ENCODE results near the gene CNTN4.

Gene CNTN4

DNA sequence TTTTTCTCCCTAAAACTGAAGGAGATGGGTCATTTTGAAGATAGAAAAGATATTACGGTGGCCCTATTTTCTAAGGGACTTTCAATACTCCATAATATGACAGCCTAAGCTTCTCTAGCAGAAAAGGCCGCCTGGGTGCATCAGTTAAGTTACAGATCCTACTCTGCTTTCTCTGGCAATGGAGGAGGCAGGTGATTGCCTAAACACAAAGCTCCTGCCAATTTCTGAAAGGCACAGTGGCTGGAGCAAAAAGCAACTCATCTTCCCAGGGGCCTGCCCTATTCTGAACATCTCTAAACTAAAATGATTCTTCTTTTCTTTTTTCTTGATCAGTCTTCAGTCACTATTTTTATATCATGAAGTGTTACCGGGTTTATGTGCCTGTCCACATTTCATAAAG lies 276.7 kb downstream of the CNTN4 start:
- H3K9ac ChIP-seq: no peak overlapping the region
- H3K4me3 ChIP-seq (IDR thresholded peaks at IDR 0.05; ENCODE audit: insufficient read depth, low read depth, low read length): no peak overlapping the region
- H3K27me3 ChIP-seq (ENCODE audit: insufficient read depth, low read depth): no peaks in the 10 kb centered on the region
- H4K20me1 ChIP-seq (ENCODE audit: insufficient read depth): no peaks in the 10 kb centered on the region
- no peaks in the 10 kb centered on the region for H3K4me1 ChIP-seq (ENCODE audit: low read depth, poor library complexity, severe bottlenecking)
- H2AFZ ChIP-seq (ENCODE audit: low read depth): no peak overlapping the region
- H3K4me2 ChIP-seq: no peak overlapping the region
- H3K79me2 ChIP-seq (ENCODE audit: insufficient read depth, low read depth): no peaks in the 10 kb centered on the region
- H3K36me3 ChIP-seq (ENCODE audit: insufficient read depth): no peaks in the 10 kb centered on the region
- H3K27ac ChIP-seq: no peak overlapping the region
- no peak for TF ChIP-seq CTCF (conservative IDR thresholded peaks at IDR 0.05; ENCODE audit: low read depth, low read length)

GRCh38 chr3:2377281-2377680 lies 278.6 kb downstream of the CNTN4 start:
- no peak overlapping the region for H3K27ac ChIP-seq
- no peaks in the 10 kb centered on the region for H3K79me2 ChIP-seq (ENCODE audit: insufficient read depth, low read depth)
- no peaks in the 10 kb centered on the region for H4K20me1 ChIP-seq (ENCODE audit: insufficient read depth)
- H3K9ac ChIP-seq: no peak overlapping the region
- H2AFZ ChIP-seq (ENCODE audit: low read depth): no peak overlapping the region
- no peak overlapping the region for H3K4me2 ChIP-seq
- H3K36me3 ChIP-seq (ENCODE audit: insufficient read depth): no peaks in the 10 kb centered on the region
- H3K4me1 ChIP-seq (ENCODE audit: low read depth, poor library complexity, severe bottlenecking): no peaks in the 10 kb centered on the region
- no peak for TF ChIP-seq CTCF (conservative IDR thresholded peaks at IDR 0.05; ENCODE audit: low read depth, low read length)
- no peaks in the 10 kb centered on the region for H3K27me3 ChIP-seq (ENCODE audit: insufficient read depth, low read depth)
- no peak overlapping the region for H3K4me3 ChIP-seq (IDR thresholded peaks at IDR 0.05; ENCODE audit: insufficient read depth, low read depth, low read length)

DNA sequence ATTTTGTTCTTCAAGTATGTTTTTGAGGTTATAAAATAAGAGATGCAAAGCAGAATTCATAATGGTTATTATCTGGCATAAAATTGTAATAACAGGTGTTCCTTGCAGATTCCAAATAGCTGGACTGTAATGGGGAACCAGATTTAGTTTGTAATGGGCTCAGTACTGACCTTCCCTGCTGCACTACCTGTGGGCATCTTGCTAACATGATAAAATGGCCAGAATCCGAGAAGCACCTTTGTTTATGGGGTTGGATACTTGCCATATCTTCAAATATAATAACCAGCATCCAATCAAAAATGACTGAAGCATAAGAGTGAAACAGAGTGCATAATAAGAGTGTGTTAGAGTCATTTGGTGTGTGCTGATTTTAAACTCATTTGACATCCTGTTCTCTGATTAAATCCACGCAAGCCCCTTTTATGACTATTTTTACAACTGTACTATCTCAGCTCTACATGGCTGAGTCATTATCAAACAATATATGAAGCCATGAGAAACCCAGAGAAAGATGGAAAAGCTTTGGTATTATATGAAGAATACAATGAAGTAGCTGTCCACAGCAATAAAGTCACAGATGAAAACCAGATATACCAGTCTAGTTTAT lies 292.4 kb downstream of the CNTN4 start:
- no peak overlapping the region for H3K27ac ChIP-seq
- H2AFZ ChIP-seq (ENCODE audit: low read depth): no peak overlapping the region
- no peak overlapping the region for H3K4me3 ChIP-seq (IDR thresholded peaks at IDR 0.05; ENCODE audit: insufficient read depth, low read depth, low read length)
- H4K20me1 ChIP-seq (ENCODE audit: insufficient read depth): no peaks in the 10 kb centered on the region
- no peaks in the 10 kb centered on the region for H3K79me2 ChIP-seq (ENCODE audit: insufficient read depth, low read depth)
- no peak overlapping the region for H3K4me2 ChIP-seq
- no peaks in the 10 kb centered on the region for H3K36me3 ChIP-seq (ENCODE audit: insufficient read depth)
- no peak for TF ChIP-seq CTCF (conservative IDR thresholded peaks at IDR 0.05; ENCODE audit: low read depth, low read length)
- no peaks in the 10 kb centered on the region for H3K27me3 ChIP-seq (ENCODE audit: insufficient read depth, low read depth)
- H3K4me1 ChIP-seq (ENCODE audit: low read depth, poor library complexity, severe bottlenecking): no peaks in the 10 kb centered on the region
- no peak overlapping the region for H3K9ac ChIP-seq

GRCh38 chr3:2391896-2392295 lies 293.2 kb downstream of the CNTN4 start:
- TF ChIP-seq CTCF (conservative IDR thresholded peaks at IDR 0.05; ENCODE audit: low read depth, low read length): no peak

More at GRCh38 chr3:2391896-2392295, 293.2 kb downstream of the CNTN4 start:
- Histone ChIP-seq H3K79me2 (ENCODE audit: insufficient read depth, low read depth) (no peaks in the 10 kb centered on the region), H3K9ac (no peak overlapping the region), H3K27me3 (ENCODE audit: insufficient read depth, low read depth) (no peaks in the 10 kb centered on the region), H3K36me3 (ENCODE audit: insufficient read depth) (no peaks in the 10 kb centered on the region), H4K20me1 (ENCODE audit: insufficient read depth) (no peaks in the 10 kb centered on the region), H3K27ac (no peak overlapping the region), H3K4me1 (ENCODE audit: low read depth, poor library complexity, severe bottlenecking) (no peaks in the 10 kb centered on the region), H3K4me2 (no peak overlapping the region), H3K4me3 (IDR thresholded peaks at IDR 0.05; ENCODE audit: insufficient read depth, low read depth, low read length) (no peak overlapping the region), H2AFZ (ENCODE audit: low read depth) (no peak overlapping the region)

Measured in KMS-11 (cell line).